ENCODE data around the gene MORN1.

MORN1 gene

GRCh38 chr1:2374252-2375155 is 16.9 kb downstream of the MORN1 start:
- Mint-ChIP-seq H3K9me3 (no peaks in the 10 kb centered on the region), H3K27ac (no peak overlapping the region), H3K4me3 (no peak overlapping the region), H3K27me3 (no peaks in the 10 kb centered on the region), H3K36me3 (peaks cover 0 to 5% of the 10 kb centered on the region in 2 donors), H3K4me1 (peaks cover 8 to 14% of the 10 kb centered on the region in 2 donors)
- no peak for ATAC-seq (replicated peaks)
- DNase-seq, result no peak

GRCh38 chr1:2373551-2374251 is 17.7 kb downstream of the MORN1 start:
- H3K27ac Mint-ChIP-seq, result no peak overlapping the region
- peaks cover 0 to 5% of the 10 kb centered on the region in 2 donors for H3K36me3 Mint-ChIP-seq
- peaks cover 1 to 6% of the 10 kb centered on the region in 2 donors for H3K4me1 Mint-ChIP-seq
- no peak for ATAC-seq (replicated peaks)
- no peak for DNase-seq
- H3K9me3 Mint-ChIP-seq, result no peaks in the 10 kb centered on the region
- H3K27me3 Mint-ChIP-seq, result no peaks in the 10 kb centered on the region
- no peak overlapping the region for H3K4me3 Mint-ChIP-seq

- Mint-ChIP-seq H3K4me1 (peaks cover 1 to 6% of the 10 kb centered on the region in 2 donors), H3K4me3 (no peak overlapping the region), H3K27me3 (no peaks in the 10 kb centered on the region), H3K27ac (no peak overlapping the region), H3K9me3 (no peaks in the 10 kb centered on the region), H3K36me3 (peaks cover 0 to 9% of the 10 kb centered on the region in 2 donors)
- ATAC-seq (replicated peaks), result no peak
- no peak for DNase-seq
Observed at GRCh38 chr1:2372551-2373490, 18.5 kb downstream of the MORN1 start.

GRCh38 chr1:2368053-2368744 is 23.2 kb downstream of the MORN1 start:
- H3K4me3 Mint-ChIP-seq, result no peak overlapping the region

GRCh38 chr1:2363847-2364513 is 27.4 kb downstream of the MORN1 start:
- no peaks in the 10 kb centered on the region for H3K27me3 Mint-ChIP-seq
- no peak overlapping the region for H3K4me3 Mint-ChIP-seq
- peaks cover 0 to 7% of the 10 kb centered on the region in 2 donors for H3K9me3 Mint-ChIP-seq
- no peak overlapping the region for H3K27ac Mint-ChIP-seq
- H3K36me3 Mint-ChIP-seq, result peaks cover 4 to 15% of the 10 kb centered on the region in 2 donors
- ATAC-seq (replicated peaks) (no peak), DNase-seq (no peak)
- no peaks in the 10 kb centered on the region for H3K4me1 Mint-ChIP-seq

More at GRCh38 chr1:2368053-2368744, 23.2 kb downstream of the MORN1 start:
- DNase-seq (no peak), ATAC-seq (replicated peaks) (no peak)
- peaks cover 0 to 14% of the 10 kb centered on the region in 2 donors for H3K36me3 Mint-ChIP-seq
- peak overlapping the region; percentile 48 for H3K27ac Mint-ChIP-seq
- H3K4me1 Mint-ChIP-seq, result no peaks in the 10 kb centered on the region
- H3K27me3 Mint-ChIP-seq, result no peaks in the 10 kb centered on the region
- peaks cover 0 to 5% of the 10 kb centered on the region in 2 donors for H3K9me3 Mint-ChIP-seq

- Mint-ChIP-seq H3K36me3 (peaks cover 4 to 11% of the 10 kb centered on the region in 2 donors), H3K9me3 (peaks cover 0 to 7% of the 10 kb centered on the region in 2 donors), H3K4me1 (no peaks in the 10 kb centered on the region), H3K27me3 (no peaks in the 10 kb centered on the region), H3K4me3 (no peak overlapping the region), H3K27ac (peak overlapping the region; percentile 76)
- ATAC-seq (replicated peaks) (no peak), DNase-seq (no peak)
Observed at GRCh38 chr1:2360588-2361364, 30.6 kb downstream of the MORN1 start.

GRCh38 chr1:2358651-2359640 is 32.4 kb downstream of the MORN1 start:
- no peaks in the 10 kb centered on the region for H3K27me3 Mint-ChIP-seq
- DNase-seq (no peak), ATAC-seq (replicated peaks) (no peak)
- H3K4me3 Mint-ChIP-seq, result no peak overlapping the region
- H3K36me3 Mint-ChIP-seq, result peaks cover 4 to 10% of the 10 kb centered on the region in 2 donors
- H3K27ac Mint-ChIP-seq, result no peak overlapping the region
- H3K4me1 Mint-ChIP-seq, result no peaks in the 10 kb centered on the region
- H3K9me3 Mint-ChIP-seq, result peaks cover 0 to 5% of the 10 kb centered on the region in 2 donors

GRCh38 chr1:2358072-2358471 is 33.3 kb downstream of the MORN1 start:
- Mint-ChIP-seq H3K9me3 (peaks cover 0 to 2% of the 10 kb centered on the region in 2 donors), H3K27ac (no peak overlapping the region), H3K36me3 (peaks cover 4 to 6% of the 10 kb centered on the region in 2 donors), H3K4me1 (peaks cover 0 to 4% of the 10 kb centered on the region in 2 donors), H3K27me3 (no peaks in the 10 kb centered on the region), H3K4me3 (no peak overlapping the region)
- no peak for ATAC-seq (replicated peaks)
- DNase-seq, result no peak

- H3K9me3 Mint-ChIP-seq, result peaks cover 0 to under 1% of the 10 kb centered on the region in 2 donors
- H3K27me3 Mint-ChIP-seq, result no peaks in the 10 kb centered on the region
- no peak overlapping the region for H3K4me3 Mint-ChIP-seq
- ATAC-seq (replicated peaks) (no peak), DNase-seq (no peak)
- peaks cover 0 to 4% of the 10 kb centered on the region in 2 donors for H3K4me1 Mint-ChIP-seq
- H3K27ac Mint-ChIP-seq, result no peak overlapping the region
- peaks cover 3 to 4% of the 10 kb centered on the region in 2 donors for H3K36me3 Mint-ChIP-seq
Observed at GRCh38 chr1:2356911-2357845, 34.2 kb downstream of the MORN1 start.

- H3K4me1 Mint-ChIP-seq, result peaks cover 0 to 4% of the 10 kb centered on the region in 2 donors
- H3K27ac Mint-ChIP-seq, result no peak overlapping the region
- H3K27me3 Mint-ChIP-seq, result no peaks in the 10 kb centered on the region
- ATAC-seq (replicated peaks), result no peak
- H3K36me3 Mint-ChIP-seq, result peaks cover 0 to 3% of the 10 kb centered on the region in 2 donors
- H3K9me3 Mint-ChIP-seq, result no peaks in the 10 kb centered on the region
- H3K4me3 Mint-ChIP-seq, result no peak overlapping the region
- DNase-seq, result no peak
Observed at GRCh38 chr1:2356401-2356800, 35.0 kb downstream of the MORN1 start.
